Fibroblast of lung (primary cell): ENCODE measurements around the gene YIF1B. TPM values are rescaled to one million over a fixed set of nuclear protein-coding genes. Genes with fewer than 3 reads are reported as not detected.

Experiments
- DNase-seq, 2 donors: peaks; one replicate each; pipeline versions ENCODE4 v3.0.0 to v3.0.0-alpha.2; 2010; ENCODE audit warnings: low read depth in 2 of 2
- H2AFZ ChIP-seq: 2 replicates; pipeline ENCODE4 v1.5.1; 2012; ENCODE audit warnings: low read length, control low read depth, inconsistent platforms
- H3K27ac ChIP-seq: 2 replicates; pipeline ENCODE4 v1.5.1; 2011; ENCODE audit warnings: low read length, control low read depth; ENCODE audit not compliant: insufficient read depth
- H3K27me3 ChIP-seq: 2 replicates; pipeline ENCODE4 v1.5.1; 2011; ENCODE audit warnings: mild to moderate bottlenecking, low read length; ENCODE audit not compliant: control insufficient read depth, insufficient read depth
- H3K36me3 ChIP-seq: 2 replicates; pipeline ENCODE4 v1.5.1; 2011; ENCODE audit warnings: low read length; ENCODE audit not compliant: control insufficient read depth, insufficient read depth
- H3K4me1 ChIP-seq: 2 replicates; pipeline ENCODE4 v1.5.1; 2011; ENCODE audit warnings: low read length; ENCODE audit not compliant: control insufficient read depth, insufficient read depth; ENCODE audit errors: extremely low read depth
- H3K4me2 ChIP-seq: 2 replicates; pipeline ENCODE4 v1.5.1; 2011; ENCODE audit warnings: low read length, control low read depth; ENCODE audit not compliant: insufficient read depth; ENCODE audit errors: extremely low read depth
- H3K4me3 ChIP-seq, 4 experiments: fragments of 200-600 bp in 1 of 4; sonication (generic) in 1 of 4; replicated peaks in 1 of 4; 2 replicates each; pipeline ENCODE4 v1.5.1; 2011 to 2016; ENCODE audit warnings: low read length in 4 of 4, low read depth in 3 of 4, mild to moderate bottlenecking in 3 of 4, control low read depth in 2 of 4, inconsistent platforms in 1 of 4, mixed read lengths in 1 of 4; ENCODE audit not compliant: insufficient read depth in 1 of 4; ENCODE audit errors: control extremely low read depth in 1 of 4
- H3K79me2 ChIP-seq: 2 replicates; pipeline ENCODE4 v1.5.1; 2012; ENCODE audit warnings: mild to moderate bottlenecking, low read length, inconsistent platforms; ENCODE audit not compliant: control insufficient read depth, insufficient read depth
- H3K9ac ChIP-seq: 2 replicates; pipeline ENCODE4 v1.5.1; 2011; ENCODE audit warnings: mild to moderate bottlenecking, low read length, control low read depth; ENCODE audit not compliant: insufficient read depth
- H3K9me3 ChIP-seq: 2 replicates; pipeline ENCODE4 v1.5.1; 2012; ENCODE audit warnings: low read depth, low read length; ENCODE audit not compliant: control insufficient read depth, insufficient read depth
- H4K20me1 ChIP-seq: 2 replicates; pipeline ENCODE4 v1.5.1; 2011; ENCODE audit warnings: low read length; ENCODE audit not compliant: control insufficient read depth, insufficient read depth; ENCODE audit errors: extremely low read depth
- CTCF ChIP-seq, 2 donors: IDR thresholded peaks in 1 of 2; conservative IDR thresholded peaks in 1 of 2; 1 replicate in 1 of 2; 2 replicates in 1 of 2; pipeline ENCODE4 v1.5.1; 2011 to 2012; ENCODE audit warnings: low read length in 2 of 2, control low read depth in 1 of 2, inconsistent platforms in 1 of 2, low read depth in 1 of 2, mild to moderate bottlenecking in 1 of 2
- EZH2 ChIP-seq: IDR thresholded peaks from 2 replicates; pipeline ENCODE4 v1.5.1; 2012; ENCODE audit warnings: low read length, control low read depth, mild to moderate bottlenecking; ENCODE audit errors: missing control alignments
- polyA plus RNA-seq, 2 donors: library from polyadenylated mRNA; depleted of rRNA in 1 of 2; stranded (reverse) in 1 of 2; unstranded in 1 of 2; fragments of >200 nt; gene quantifications; 2 replicates each; pipeline ENCODE4 v1.2.1, GENCODE V29; 2011 to 2012; ENCODE audit warnings: missing spikeins in 1 of 2
- total RNA-seq: library from RNA; depleted of rRNA; stranded (reverse); fragments of >200 nt; gene quantifications from 2 replicates; pipeline ENCODE4 v1.2.1, GENCODE V29; 2014

YIF1B gene
- total and polyA plus RNA-seq, 2 donors (not counting 1 experiment from before 2014, with no cell fraction given): 73.3 to 96.5 TPM

- Histone ChIP-seq H3K9me3 (no peaks in the 10 kb centered on the region), H3K4me2 (peak overlapping the region; percentile 68), H3K36me3 (no peaks in the 10 kb centered on the region), H3K9ac (no peak overlapping the region), H3K79me2 (no peaks in the 10 kb centered on the region), H3K4me1 (no peaks in the 10 kb centered on the region), H3K27me3 (peaks cover 18% of the 10 kb centered on the region), H3K4me3 (peak overlapping the region; percentile 31 to 66 (median 63)), H4K20me1 (no peaks in the 10 kb centered on the region), H2AFZ (peak overlapping the region; percentile 51), H3K27ac (no peak overlapping the region)
- peak; percentile 61 to 71 for DNase-seq
- TF ChIP-seq CTCF (conservative IDR thresholded peaks at IDR 0.05 in 1 of 2, IDR thresholded peaks at IDR 0.05 in 1 of 2; ENCODE audit: low read depth in 1 of 2, low read length in 2 of 2): no peak
- TF ChIP-seq EZH2: no peak
These were observed 45.9 kb upstream of the YIF1B start for GRCh38 chr19:38361633-38362075.

GRCh38 chr19:38360839-38361631 lies 45.3 kb upstream of the YIF1B start:
- Histone ChIP-seq H3K9me3 (no peaks in the 10 kb centered on the region), H3K4me1 (no peaks in the 10 kb centered on the region), H2AFZ (peak overlapping the region; percentile 51), H3K27me3 (peaks cover 18% of the 10 kb centered on the region), H3K4me2 (peak overlapping the region; percentile 68), H4K20me1 (no peaks in the 10 kb centered on the region), H3K4me3 (peak overlapping the region; percentile 29 to 66 (median 63)), H3K9ac (no peak overlapping the region), H3K36me3 (no peaks in the 10 kb centered on the region), H3K27ac (no peak overlapping the region), H3K79me2 (no peaks in the 10 kb centered on the region)
- no peak for TF ChIP-seq CTCF (conservative IDR thresholded peaks at IDR 0.05 in 1 of 2, IDR thresholded peaks at IDR 0.05 in 1 of 2; ENCODE audit: low read depth in 1 of 2, low read length in 2 of 2)
- TF ChIP-seq EZH2: no peak
- DNase-seq: no peak

GRCh38 chr19:38360351-38360750 lies 44.6 kb upstream of the YIF1B start:
- Histone ChIP-seq H3K36me3 (no peaks in the 10 kb centered on the region), H3K4me3 (no peak overlapping the region), H2AFZ (no peak overlapping the region), H3K9ac (no peak overlapping the region), H3K4me1 (no peaks in the 10 kb centered on the region), H3K4me2 (no peak overlapping the region), H3K9me3 (no peaks in the 10 kb centered on the region), H3K27ac (no peak overlapping the region), H3K27me3 (peaks cover 18% of the 10 kb centered on the region), H3K79me2 (no peaks in the 10 kb centered on the region), H4K20me1 (no peaks in the 10 kb centered on the region)
- TF ChIP-seq EZH2 (no peak), CTCF (conservative IDR thresholded peaks at IDR 0.05 in 1 of 2, IDR thresholded peaks at IDR 0.05 in 1 of 2; ENCODE audit: low read depth in 1 of 2, low read length in 2 of 2) (no peak)
- DNase-seq: no peak
